DND-41 (cell line): ENCODE results near the gene TOM1L1.

Experiments used
- ATAC-seq: fragments of 200-7000 bp; cut with Tn5 transposase; 3 replicates; pipeline ENCODE4 v1.9.1; 2021; ENCODE audit warnings: low read depth; ENCODE audit not compliant: insufficient read depth
- DNase-seq: peaks from one replicate; pipeline ENCODE4 v3.0.0-alpha.2; 2020
- H2AFZ ChIP-seq: 2 replicates; pipeline ENCODE4 v1.6.0; 2012; ENCODE audit warnings: low read depth, low read length
- H3K27ac ChIP-seq: 2 replicates; pipeline ENCODE4 v1.5.1; 2012; ENCODE audit warnings: low read length, inconsistent platforms
- H3K27me3 ChIP-seq: fragments of 200-600 bp; sonication (generic); 2 replicates; pipeline ENCODE4 v1.6.0; 2012; ENCODE audit warnings: low read length, mild to moderate bottlenecking, inconsistent platforms; ENCODE audit not compliant: insufficient read depth, poor library complexity
- H3K36me3 ChIP-seq: 2 replicates; pipeline ENCODE4 v1.5.1; 2012; ENCODE audit warnings: low read length, inconsistent platforms; ENCODE audit not compliant: insufficient read depth
- H3K4me1 ChIP-seq: 2 replicates; pipeline ENCODE4 v1.5.1; 2012; ENCODE audit warnings: mild to moderate bottlenecking, low read length; ENCODE audit not compliant: insufficient read depth
- H3K4me2 ChIP-seq: 2 replicates; pipeline ENCODE4 v1.6.0; 2012; ENCODE audit warnings: mild to moderate bottlenecking, moderate library complexity, low read length, inconsistent platforms; ENCODE audit not compliant: insufficient read depth
- H3K4me3 ChIP-seq, 2 experiments: fragments of 200-600 bp in 1 of 2; shearing (Covaris generic) in 1 of 2; 2 replicates each; pipeline ENCODE4 v1.5.1; 2012 to 2016; ENCODE audit warnings: inconsistent platforms in 2 of 2, low read length in 2 of 2, mild to moderate bottlenecking in 2 of 2, low read depth in 1 of 2, moderate library complexity in 1 of 2
- H3K79me2 ChIP-seq: 2 replicates; pipeline ENCODE4 v1.6.0; 2012; ENCODE audit warnings: low read length, inconsistent platforms; ENCODE audit not compliant: insufficient read depth
- H3K9ac ChIP-seq: 2 replicates; pipeline ENCODE4 v1.6.0; 2012; ENCODE audit warnings: low read depth, mild to moderate bottlenecking, inconsistent platforms, low read length, moderate library complexity
- H3K9me3 ChIP-seq: 2 replicates; pipeline ENCODE4 v1.5.1; 2012; ENCODE audit warnings: low read length, moderate library complexity, mild to moderate bottlenecking, inconsistent platforms; ENCODE audit not compliant: insufficient read depth, severe bottlenecking
- H4K20me1 ChIP-seq: 2 replicates; pipeline ENCODE4 v1.6.0; 2012; ENCODE audit warnings: low read length; ENCODE audit not compliant: insufficient read depth
- EZH2 ChIP-seq: IDR thresholded peaks from 3 replicates; pipeline ENCODE4 v1.6.1; 2012; ENCODE audit warnings: borderline replicate concordance, low read depth, mild to moderate bottlenecking, moderate library complexity, low read length, inconsistent platforms; ENCODE audit not compliant: severe bottlenecking
- TF ChIP-seq, protein P1 (sequence below): IDR thresholded peaks from 2 replicates; pipeline ENCODE4 v1.5.1; 2012; ENCODE audit warnings: borderline replicate concordance, low read length, moderate library complexity, mild to moderate bottlenecking; ENCODE audit not compliant: poor library complexity, severe bottlenecking; ENCODE audit errors: extremely low read depth

Gene TOM1L1

DNA sequence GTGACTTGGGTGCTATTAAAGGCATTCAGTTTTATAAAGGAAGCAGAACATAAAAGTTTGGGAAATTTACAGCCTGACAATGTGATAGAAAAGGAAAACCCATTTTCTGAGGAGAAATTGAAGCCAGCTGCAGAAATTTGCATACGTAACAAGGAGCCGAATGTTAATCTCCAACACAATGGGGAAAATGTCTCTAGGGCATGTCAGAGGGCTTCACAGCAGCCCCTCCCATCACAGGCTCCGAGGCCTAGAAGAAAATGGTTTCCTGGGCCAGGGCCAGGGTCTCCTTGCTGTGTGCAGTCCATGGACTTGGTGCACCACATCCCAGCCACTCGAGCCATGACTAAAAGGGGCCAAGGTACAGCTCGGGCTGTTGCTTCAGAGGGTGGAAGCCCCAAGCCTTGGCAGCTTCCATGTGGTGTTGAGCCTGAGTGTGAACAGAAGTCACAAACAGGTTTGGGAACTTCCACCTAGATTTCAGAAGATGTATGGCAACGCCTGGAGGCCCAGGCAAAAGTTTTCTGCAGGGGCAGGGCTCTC lies 23.9 kb upstream of the TOM1L1 start:
- H2AFZ ChIP-seq: no peak overlapping the region
- H4K20me1 ChIP-seq: no peaks in the 10 kb centered on the region
- ATAC-seq: no peak
- no peaks in the 10 kb centered on the region for H3K27me3 ChIP-seq
- H3K4me3 ChIP-seq: no peak overlapping the region
- DNase-seq: no peak
- H3K4me2 ChIP-seq: no peak overlapping the region
- no peaks in the 10 kb centered on the region for H3K79me2 ChIP-seq
- H3K36me3 ChIP-seq: no peaks in the 10 kb centered on the region
- H3K27ac ChIP-seq: no peak overlapping the region
- H3K9ac ChIP-seq: no peak overlapping the region
- H3K9me3 ChIP-seq: no peaks in the 10 kb centered on the region
- TF ChIP-seq, protein P1, sequence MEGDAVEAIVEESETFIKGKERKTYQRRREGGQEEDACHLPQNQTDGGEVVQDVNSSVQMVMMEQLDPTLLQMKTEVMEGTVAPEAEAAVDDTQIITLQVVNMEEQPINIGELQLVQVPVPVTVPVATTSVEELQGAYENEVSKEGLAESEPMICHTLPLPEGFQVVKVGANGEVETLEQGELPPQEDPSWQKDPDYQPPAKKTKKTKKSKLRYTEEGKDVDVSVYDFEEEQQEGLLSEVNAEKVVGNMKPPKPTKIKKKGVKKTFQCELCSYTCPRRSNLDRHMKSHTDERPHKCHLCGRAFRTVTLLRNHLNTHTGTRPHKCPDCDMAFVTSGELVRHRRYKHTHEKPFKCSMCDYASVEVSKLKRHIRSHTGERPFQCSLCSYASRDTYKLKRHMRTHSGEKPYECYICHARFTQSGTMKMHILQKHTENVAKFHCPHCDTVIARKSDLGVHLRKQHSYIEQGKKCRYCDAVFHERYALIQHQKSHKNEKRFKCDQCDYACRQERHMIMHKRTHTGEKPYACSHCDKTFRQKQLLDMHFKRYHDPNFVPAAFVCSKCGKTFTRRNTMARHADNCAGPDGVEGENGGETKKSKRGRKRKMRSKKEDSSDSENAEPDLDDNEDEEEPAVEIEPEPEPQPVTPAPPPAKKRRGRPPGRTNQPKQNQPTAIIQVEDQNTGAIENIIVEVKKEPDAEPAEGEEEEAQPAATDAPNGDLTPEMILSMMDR: no peak
- TF ChIP-seq EZH2: no peak
- H3K4me1 ChIP-seq: no peaks in the 10 kb centered on the region

DNA sequence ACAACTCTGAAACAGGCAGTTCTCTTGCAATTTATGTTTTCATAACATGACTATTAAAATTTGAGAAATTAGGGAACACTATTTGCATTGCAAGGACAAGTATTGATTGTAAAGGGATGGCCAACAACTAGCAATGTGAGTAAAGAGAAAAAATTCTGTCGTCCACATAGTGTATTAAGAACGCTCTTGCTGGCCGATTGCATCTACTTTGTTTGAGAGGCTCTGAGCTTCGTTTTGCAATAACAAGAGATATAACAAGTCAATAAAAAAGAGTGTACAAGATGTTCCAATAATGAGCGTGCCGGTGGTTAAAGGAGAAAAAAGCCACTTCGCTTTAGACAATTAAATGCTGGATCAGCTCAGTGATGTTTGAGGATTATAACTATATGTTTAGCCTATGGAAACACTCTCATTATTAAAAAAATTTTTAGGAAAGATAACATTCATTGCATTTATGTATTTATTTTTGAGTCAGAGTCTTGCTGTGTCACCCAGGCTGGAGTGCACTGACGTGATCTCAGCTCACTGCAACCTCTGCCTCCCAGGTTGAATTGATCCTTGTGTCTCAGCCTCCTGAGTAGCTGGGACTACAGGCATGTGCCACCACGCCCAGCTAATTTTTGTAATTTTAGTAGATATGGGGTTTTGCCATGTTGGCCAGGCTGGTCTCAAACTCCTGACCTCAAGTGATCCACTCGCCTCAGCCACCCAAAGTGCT lies 19.2 kb upstream of the TOM1L1 start:
- no peaks in the 10 kb centered on the region for H3K9me3 ChIP-seq
- no peaks in the 10 kb centered on the region for H3K79me2 ChIP-seq
- H3K4me3 ChIP-seq: no peak overlapping the region
- no peak overlapping the region for H3K27ac ChIP-seq
- no peak overlapping the region for H3K9ac ChIP-seq
- H3K4me1 ChIP-seq: no peaks in the 10 kb centered on the region
- no peak for DNase-seq
- TF ChIP-seq EZH2: no peak
- no peak for ATAC-seq
- no peaks in the 10 kb centered on the region for H3K36me3 ChIP-seq
- H3K4me2 ChIP-seq: no peak overlapping the region
- peaks cover 6% of the 10 kb centered on the region for H3K27me3 ChIP-seq
- H2AFZ ChIP-seq: no peak overlapping the region
- H4K20me1 ChIP-seq: no peaks in the 10 kb centered on the region

DNA sequence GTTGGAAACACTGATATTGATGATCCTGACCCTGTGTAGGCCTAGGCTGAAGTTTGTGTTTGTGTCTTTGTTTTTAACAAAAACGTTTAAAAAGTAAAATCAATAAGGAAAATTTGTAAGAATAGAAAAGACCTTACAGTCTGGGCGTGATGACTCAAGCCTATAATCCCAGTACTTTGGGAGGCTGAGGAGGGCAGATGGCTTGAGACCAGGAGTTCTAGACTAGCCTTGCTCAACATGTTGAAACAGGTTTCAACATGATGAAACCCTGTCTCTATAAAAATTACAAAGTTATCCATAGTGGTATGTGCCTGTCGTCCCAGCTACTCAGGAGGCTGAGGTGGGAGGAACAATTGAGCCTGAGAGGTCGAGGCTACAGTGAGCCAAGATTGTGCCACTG lies 18.3 kb upstream of the TOM1L1 start:
- Histone ChIP-seq H4K20me1 (no peaks in the 10 kb centered on the region), H3K4me3 (no peak overlapping the region), H3K79me2 (no peaks in the 10 kb centered on the region), H3K9me3 (no peaks in the 10 kb centered on the region), H3K27ac (no peak overlapping the region), H3K4me2 (no peak overlapping the region), H3K27me3 (peaks cover 6% of the 10 kb centered on the region), H2AFZ (no peak overlapping the region), H3K36me3 (no peaks in the 10 kb centered on the region), H3K9ac (no peak overlapping the region), H3K4me1 (no peaks in the 10 kb centered on the region)
- TF ChIP-seq, protein P1: no peak
- TF ChIP-seq EZH2: no peak
- no peak for DNase-seq
- ATAC-seq: no peak

DNA sequence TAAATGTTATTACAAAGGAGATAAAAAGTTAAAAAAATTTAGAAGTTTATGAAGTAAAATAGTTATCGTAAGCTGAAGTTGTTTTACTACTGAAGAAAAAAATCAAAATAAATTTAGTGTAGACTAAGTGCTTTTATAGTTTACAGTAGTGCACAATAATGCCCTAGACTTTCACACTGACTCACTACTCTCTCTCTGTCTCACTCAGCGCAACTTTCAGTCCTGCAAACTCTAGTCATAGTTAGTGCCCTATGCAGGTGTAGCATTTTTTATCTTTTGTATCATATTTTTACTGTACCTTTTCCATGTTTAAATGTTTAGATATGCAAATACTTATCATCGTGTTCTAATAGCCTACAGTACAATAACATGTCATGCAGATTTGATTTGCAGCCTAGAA lies 17.7 kb upstream of the TOM1L1 start:
- no peak for ATAC-seq
- no peak overlapping the region for H3K4me2 ChIP-seq

More for the DNA sequence above, 17.7 kb upstream of the TOM1L1 start:
- no peak overlapping the region for H3K4me3 ChIP-seq
- H3K27ac ChIP-seq: no peak overlapping the region
- peaks cover 6% of the 10 kb centered on the region for H3K27me3 ChIP-seq
- no peaks in the 10 kb centered on the region for H3K36me3 ChIP-seq
- no peaks in the 10 kb centered on the region for H3K9me3 ChIP-seq
- no peak overlapping the region for H2AFZ ChIP-seq
- no peak for DNase-seq
- no peaks in the 10 kb centered on the region for H3K79me2 ChIP-seq
- no peaks in the 10 kb centered on the region for H3K4me1 ChIP-seq
- no peaks in the 10 kb centered on the region for H4K20me1 ChIP-seq
- H3K9ac ChIP-seq: no peak overlapping the region
- TF ChIP-seq, protein P1: no peak
- no peak for TF ChIP-seq EZH2
